Panc1 (cell line): ENCODE results near the gene MRNIP.

Experiments
- POLR2AphosphoS5 ChIP-seq: IDR thresholded peaks from 2 replicates; pipeline ENCODE4 v1.6.1; 2012; ENCODE audit warnings: mild to moderate bottlenecking, low read depth, low read length, moderate library complexity
- TF ChIP-seq, protein P1 (sequence below): fragments of 450-650 bp; IDR thresholded peaks from 2 replicates; pipeline ENCODE4 v1.5.1; 2017; ENCODE audit warnings: mild to moderate bottlenecking
- TF ChIP-seq, protein P2 (sequence below), 2 experiments: IDR thresholded peaks; 2 replicates each; pipeline ENCODE4 v1.6.1; 2011 to 2012; ENCODE audit warnings: low read depth in 2 of 2, control low read depth in 1 of 2, low read length in 1 of 2, mild to moderate bottlenecking in 1 of 2, moderate library complexity in 1 of 2; ENCODE audit not compliant: insufficient read depth in 1 of 2

DNA sequence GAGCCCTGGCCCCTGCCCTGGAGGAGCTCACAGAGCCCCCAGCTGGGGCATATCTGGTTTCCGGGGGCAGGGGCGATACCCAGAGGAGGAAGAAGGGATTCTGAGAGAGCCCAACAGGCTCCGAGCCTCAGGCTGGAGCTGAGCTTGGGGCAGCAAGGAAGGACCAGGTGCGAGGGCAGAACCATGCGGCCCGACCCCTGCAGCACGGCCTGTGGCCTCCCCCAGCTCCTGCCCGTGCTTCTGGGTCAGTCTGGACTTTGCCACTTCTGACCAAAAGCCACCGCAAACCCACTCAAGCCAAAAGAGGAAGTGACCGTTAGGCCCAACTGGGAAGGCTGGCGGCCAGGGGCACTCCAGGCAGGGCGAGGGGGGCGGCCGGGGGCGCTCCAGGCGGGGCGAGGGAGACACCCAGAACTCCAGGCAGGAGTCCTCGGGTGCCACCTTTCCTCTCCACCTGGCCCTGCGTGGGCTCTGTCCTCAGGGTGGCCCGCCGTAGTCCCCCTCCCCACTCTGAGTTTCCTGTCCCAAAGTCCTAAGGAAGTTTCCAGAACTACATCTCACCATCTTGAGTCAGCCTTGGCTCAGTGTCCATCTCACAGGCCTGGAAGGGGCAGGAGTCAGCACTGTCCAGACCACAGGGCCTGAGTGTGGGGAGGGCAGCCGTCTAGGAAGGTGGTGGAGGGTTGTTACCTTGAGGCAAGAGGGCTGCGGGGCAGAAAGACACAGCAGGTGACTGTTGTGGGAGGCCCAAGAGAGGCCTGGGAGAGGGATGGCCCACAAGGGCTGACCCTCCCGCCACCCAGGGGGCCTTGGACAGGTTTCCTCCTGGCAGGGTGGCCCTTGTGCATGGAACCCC lies 65.8 kb downstream of the MRNIP start:
- no peak for TF ChIP-seq POLR2AphosphoS5
- TF ChIP-seq, protein P1, sequence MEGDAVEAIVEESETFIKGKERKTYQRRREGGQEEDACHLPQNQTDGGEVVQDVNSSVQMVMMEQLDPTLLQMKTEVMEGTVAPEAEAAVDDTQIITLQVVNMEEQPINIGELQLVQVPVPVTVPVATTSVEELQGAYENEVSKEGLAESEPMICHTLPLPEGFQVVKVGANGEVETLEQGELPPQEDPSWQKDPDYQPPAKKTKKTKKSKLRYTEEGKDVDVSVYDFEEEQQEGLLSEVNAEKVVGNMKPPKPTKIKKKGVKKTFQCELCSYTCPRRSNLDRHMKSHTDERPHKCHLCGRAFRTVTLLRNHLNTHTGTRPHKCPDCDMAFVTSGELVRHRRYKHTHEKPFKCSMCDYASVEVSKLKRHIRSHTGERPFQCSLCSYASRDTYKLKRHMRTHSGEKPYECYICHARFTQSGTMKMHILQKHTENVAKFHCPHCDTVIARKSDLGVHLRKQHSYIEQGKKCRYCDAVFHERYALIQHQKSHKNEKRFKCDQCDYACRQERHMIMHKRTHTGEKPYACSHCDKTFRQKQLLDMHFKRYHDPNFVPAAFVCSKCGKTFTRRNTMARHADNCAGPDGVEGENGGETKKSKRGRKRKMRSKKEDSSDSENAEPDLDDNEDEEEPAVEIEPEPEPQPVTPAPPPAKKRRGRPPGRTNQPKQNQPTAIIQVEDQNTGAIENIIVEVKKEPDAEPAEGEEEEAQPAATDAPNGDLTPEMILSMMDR: no peak
- TF ChIP-seq, protein P2, sequence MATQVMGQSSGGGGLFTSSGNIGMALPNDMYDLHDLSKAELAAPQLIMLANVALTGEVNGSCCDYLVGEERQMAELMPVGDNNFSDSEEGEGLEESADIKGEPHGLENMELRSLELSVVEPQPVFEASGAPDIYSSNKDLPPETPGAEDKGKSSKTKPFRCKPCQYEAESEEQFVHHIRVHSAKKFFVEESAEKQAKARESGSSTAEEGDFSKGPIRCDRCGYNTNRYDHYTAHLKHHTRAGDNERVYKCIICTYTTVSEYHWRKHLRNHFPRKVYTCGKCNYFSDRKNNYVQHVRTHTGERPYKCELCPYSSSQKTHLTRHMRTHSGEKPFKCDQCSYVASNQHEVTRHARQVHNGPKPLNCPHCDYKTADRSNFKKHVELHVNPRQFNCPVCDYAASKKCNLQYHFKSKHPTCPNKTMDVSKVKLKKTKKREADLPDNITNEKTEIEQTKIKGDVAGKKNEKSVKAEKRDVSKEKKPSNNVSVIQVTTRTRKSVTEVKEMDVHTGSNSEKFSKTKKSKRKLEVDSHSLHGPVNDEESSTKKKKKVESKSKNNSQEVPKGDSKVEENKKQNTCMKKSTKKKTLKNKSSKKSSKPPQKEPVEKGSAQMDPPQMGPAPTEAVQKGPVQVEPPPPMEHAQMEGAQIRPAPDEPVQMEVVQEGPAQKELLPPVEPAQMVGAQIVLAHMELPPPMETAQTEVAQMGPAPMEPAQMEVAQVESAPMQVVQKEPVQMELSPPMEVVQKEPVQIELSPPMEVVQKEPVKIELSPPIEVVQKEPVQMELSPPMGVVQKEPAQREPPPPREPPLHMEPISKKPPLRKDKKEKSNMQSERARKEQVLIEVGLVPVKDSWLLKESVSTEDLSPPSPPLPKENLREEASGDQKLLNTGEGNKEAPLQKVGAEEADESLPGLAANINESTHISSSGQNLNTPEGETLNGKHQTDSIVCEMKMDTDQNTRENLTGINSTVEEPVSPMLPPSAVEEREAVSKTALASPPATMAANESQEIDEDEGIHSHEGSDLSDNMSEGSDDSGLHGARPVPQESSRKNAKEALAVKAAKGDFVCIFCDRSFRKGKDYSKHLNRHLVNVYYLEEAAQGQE (IDR thresholded peaks at IDR 0.05; ENCODE audit: insufficient read depth in 1 of 2, low read depth in 2 of 2, low read length in 1 of 2): no peak
